Measurements from ENCODE around the gene C1orf185. TPM values are rescaled to one million over a fixed set of nuclear protein-coding genes. Genes with fewer than 3 reads are reported as not detected.

The C1orf185 gene
- not detected in 2 replicates for total RNA-seq

DNA sequence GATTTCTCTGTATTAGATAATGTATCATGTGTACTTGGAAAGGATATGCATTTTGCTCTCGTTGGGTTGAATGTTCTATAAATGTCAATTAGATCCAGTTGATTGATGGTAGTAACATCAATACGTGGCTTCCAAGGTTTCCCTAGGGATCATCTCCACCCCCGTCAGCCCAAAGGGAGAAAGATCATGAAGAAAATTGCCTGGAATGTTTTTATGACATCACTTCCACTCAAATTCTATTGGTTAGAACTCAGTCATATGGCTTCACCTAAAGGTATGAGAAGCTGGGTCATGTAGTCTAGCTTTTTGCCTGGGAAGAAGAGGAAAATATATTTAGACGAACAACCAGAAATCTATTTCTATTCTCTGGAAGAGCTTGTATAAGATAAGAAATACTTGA lies at the start of gene C1orf185:
TSS of gene C1orf185 (plus strand) at position 253 of the 400 bp plus-strand sequence. CDS start at position 259, 6 bp downstream.
- DNase-seq (ENCODE audit: low read depth) (no peak), FAIRE-seq (no peak)
- Histone ChIP-seq H3K27me3 (ENCODE audit: control insufficient read depth, insufficient read depth, low read length) (no peaks in the 10 kb centered on the region), H3K4me3 (ENCODE audit: low read depth, low read length) (no peak within 1 kb of the TSS), H3K36me3 (ENCODE audit: control insufficient read depth, insufficient read depth, low read length) (no peaks in the 10 kb centered on the region)
- TF ChIP-seq, protein P1, sequence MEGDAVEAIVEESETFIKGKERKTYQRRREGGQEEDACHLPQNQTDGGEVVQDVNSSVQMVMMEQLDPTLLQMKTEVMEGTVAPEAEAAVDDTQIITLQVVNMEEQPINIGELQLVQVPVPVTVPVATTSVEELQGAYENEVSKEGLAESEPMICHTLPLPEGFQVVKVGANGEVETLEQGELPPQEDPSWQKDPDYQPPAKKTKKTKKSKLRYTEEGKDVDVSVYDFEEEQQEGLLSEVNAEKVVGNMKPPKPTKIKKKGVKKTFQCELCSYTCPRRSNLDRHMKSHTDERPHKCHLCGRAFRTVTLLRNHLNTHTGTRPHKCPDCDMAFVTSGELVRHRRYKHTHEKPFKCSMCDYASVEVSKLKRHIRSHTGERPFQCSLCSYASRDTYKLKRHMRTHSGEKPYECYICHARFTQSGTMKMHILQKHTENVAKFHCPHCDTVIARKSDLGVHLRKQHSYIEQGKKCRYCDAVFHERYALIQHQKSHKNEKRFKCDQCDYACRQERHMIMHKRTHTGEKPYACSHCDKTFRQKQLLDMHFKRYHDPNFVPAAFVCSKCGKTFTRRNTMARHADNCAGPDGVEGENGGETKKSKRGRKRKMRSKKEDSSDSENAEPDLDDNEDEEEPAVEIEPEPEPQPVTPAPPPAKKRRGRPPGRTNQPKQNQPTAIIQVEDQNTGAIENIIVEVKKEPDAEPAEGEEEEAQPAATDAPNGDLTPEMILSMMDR (IDR thresholded peaks at IDR 0.05; ENCODE audit: insufficient read depth, low read length, severe bottlenecking), result no peak

DNA sequence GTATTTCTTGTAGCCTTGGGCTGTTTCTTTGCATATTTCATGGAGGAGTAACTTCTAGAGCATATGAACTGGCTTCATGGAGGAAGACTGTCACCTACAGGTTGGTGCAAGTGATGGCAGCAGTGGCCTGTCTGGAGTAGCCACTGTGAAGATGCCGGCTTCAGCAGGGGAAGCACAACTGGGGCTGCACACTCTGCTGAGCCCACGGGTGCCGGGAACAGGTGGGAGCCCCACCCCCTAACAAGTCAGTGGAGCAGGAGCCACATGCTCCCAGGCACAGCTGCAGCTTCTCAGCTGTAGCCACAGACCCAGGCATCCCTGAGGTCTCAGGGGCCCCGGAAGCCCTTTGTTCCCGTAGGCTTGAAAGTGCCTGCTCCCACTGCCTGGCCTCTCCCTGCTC lies 43.2 kb upstream of the C1orf185 start:
- Histone ChIP-seq H3K4me3 (ENCODE audit: low read depth, low read length) (no peak overlapping the region), H3K27me3 (ENCODE audit: control insufficient read depth, insufficient read depth, low read length) (no peaks in the 10 kb centered on the region), H3K36me3 (ENCODE audit: control insufficient read depth, insufficient read depth, low read length) (no peaks in the 10 kb centered on the region)
- FAIRE-seq (no peak), DNase-seq (ENCODE audit: low read depth) (peak; percentile 29)
- TF ChIP-seq, protein P1 (IDR thresholded peaks at IDR 0.05; ENCODE audit: insufficient read depth, low read length, severe bottlenecking), result peak; percentile 51

DNA sequence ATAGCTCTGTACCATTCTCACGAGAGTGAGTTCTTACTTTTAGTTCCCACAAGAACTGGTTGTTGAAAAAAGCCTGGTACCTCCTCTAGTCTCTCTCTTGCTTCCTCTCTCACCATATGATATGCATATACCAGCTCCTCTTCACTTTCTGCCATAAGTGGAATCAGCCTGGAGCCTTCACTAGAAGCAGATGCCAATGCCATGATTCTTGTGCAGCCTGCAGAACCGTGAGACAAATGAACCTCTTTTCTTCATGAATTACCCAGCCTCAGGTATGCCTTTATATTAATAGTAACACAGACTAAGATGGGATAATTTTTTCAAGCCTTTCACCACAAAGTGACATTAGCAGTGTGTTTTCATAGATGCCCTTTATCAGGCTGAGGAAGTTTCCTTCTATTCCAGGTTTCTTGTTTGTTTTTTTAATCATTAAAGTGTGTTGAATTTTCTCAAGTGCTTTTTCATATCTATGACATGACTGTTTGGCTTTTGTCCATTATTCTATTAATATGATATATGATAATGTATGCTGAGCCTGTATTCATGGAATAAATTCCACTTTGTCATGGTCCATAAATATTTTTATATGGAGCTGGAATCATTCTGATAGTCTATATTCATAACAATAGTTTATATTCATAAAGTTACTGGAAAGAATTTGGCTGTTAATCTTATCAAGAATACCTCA lies 40.7 kb upstream of the C1orf185 start:
- DNase-seq (ENCODE audit: low read depth) (peak; percentile 43), FAIRE-seq (no peak)
- TF ChIP-seq, protein P1 (IDR thresholded peaks at IDR 0.05; ENCODE audit: insufficient read depth, low read length, severe bottlenecking), result no peak
- no peak overlapping the region for H3K4me3 ChIP-seq (ENCODE audit: low read depth, low read length)
- H3K36me3 ChIP-seq (ENCODE audit: control insufficient read depth, insufficient read depth, low read length), result no peaks in the 10 kb centered on the region
- no peaks in the 10 kb centered on the region for H3K27me3 ChIP-seq (ENCODE audit: control insufficient read depth, insufficient read depth, low read length)

DNA sequence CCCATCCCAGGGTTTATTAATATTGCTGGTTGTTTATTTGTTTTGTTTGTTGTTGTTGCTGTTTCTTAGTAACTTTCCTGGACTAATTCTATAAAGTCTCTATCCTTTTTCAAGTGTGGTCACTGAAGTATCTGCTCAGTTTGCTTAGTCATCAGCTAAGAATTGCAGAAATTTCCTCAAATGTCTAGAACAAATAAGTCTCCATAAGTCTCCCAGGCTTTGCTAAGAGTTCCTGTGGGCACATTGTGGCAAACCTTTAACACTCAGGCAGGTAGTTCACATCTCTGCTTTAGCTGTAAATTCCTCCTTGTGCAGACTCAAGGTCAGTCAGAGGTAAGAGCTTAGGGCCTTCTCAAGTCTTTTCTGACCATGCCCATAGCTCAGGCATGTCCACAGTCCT lies 38.9 kb upstream of the C1orf185 start:
- no peaks in the 10 kb centered on the region for H3K27me3 ChIP-seq (ENCODE audit: control insufficient read depth, insufficient read depth, low read length)
- peak; percentile 89 for DNase-seq (ENCODE audit: low read depth)
- FAIRE-seq, result no peak
- H3K4me3 ChIP-seq (ENCODE audit: low read depth, low read length), result no peak overlapping the region
- no peaks in the 10 kb centered on the region for H3K36me3 ChIP-seq (ENCODE audit: control insufficient read depth, insufficient read depth, low read length)
- TF ChIP-seq, protein P1 (IDR thresholded peaks at IDR 0.05; ENCODE audit: insufficient read depth, low read length, severe bottlenecking), result no peak

DNA sequence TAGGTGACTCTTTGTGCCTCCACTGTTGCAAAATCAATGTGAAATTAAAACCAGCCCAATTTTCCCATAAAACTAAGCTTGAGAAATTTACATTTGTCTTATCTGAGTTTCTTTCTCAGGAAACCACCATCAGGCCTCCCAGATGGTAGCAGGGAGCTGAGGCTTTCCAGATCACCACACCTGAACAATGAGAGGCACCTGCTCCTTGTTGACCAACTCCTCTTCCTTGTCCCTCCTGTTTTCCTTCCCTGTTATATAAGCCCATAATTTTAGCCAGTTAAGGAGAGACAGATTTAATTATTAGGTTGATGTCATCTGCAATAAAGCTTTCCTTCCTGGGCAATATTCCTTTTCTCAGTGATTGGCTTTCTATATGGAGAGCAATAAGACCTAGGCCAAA lies 32.0 kb upstream of the C1orf185 start:
- no peaks in the 10 kb centered on the region for H3K27me3 ChIP-seq (ENCODE audit: control insufficient read depth, insufficient read depth, low read length)
- H3K4me3 ChIP-seq (ENCODE audit: low read depth, low read length), result no peak overlapping the region
- DNase-seq (ENCODE audit: low read depth), result no peak
- FAIRE-seq, result no peak
- TF ChIP-seq, protein P1 (IDR thresholded peaks at IDR 0.05; ENCODE audit: insufficient read depth, low read length, severe bottlenecking), result no peak
- no peaks in the 10 kb centered on the region for H3K36me3 ChIP-seq (ENCODE audit: control insufficient read depth, insufficient read depth, low read length)

DNA sequence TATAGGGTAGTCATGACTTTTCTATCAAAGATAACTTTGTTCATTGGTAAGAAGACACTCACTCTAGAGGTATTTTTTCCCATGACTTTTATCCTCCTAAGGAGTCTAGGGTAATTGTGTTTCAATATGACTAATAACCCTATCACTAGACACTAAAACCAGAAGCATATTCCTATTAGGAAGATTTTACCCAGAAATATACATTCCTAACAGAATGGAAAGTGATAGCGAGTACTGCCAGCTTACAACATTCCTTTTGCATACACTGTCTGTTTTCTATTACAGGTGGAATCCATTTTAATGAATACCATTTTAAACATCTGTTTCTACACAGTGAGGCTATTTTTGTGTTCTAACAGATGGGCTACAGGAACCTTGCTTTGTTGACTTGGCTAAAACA lies 31.4 kb upstream of the C1orf185 start:
- Histone ChIP-seq H3K27me3 (ENCODE audit: control insufficient read depth, insufficient read depth, low read length) (no peaks in the 10 kb centered on the region), H3K4me3 (ENCODE audit: low read depth, low read length) (no peak overlapping the region), H3K36me3 (ENCODE audit: control insufficient read depth, insufficient read depth, low read length) (no peaks in the 10 kb centered on the region)
- DNase-seq (ENCODE audit: low read depth) (peak; percentile 86), FAIRE-seq (no peak)
- TF ChIP-seq, protein P1 (IDR thresholded peaks at IDR 0.05; ENCODE audit: insufficient read depth, low read length, severe bottlenecking), result no peak

Data from bronchial epithelial cell (primary cell).